Measurements from ENCODE around the gene CETP. TPM values are rescaled to one million over a fixed set of nuclear protein-coding genes. Genes with fewer than 3 reads are reported as not detected.

CETP gene
- polyA plus RNA-seq, 1 donor (not counting 4 experiments of a cell fraction or from before 2014, with no cell fraction given), result not detected

DNA sequence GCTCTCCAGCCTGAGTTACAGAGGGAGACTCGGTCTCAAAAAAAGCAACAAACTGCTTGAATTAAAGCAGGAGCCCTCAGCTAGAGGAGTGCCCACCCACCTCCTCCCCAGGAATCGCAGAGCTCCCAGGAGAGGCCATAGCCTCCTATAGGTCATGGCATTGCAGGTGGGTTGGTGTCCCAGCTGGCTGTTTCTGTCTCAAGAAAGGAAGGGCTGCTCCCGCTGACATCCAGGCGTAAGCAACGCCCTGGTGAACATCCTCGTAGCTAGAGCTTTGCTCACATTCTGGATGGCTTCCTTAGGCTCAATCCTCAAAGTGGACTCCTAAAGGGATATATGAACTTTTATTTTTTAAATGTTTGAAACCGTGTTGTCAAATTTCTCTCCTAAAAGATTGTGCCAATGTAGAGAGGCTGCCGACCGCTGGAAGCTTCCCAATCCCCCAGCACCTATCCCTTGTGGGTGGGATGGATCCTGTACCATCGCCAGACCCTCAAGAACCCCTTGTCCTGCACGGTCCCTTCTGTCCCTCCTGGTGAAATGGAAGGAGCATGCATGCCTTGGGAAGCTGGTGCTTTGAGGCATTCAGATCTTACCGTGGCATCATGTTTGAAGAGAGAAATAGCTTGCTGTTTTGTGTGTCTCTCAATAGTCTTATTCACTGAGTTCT is 33.5 kb downstream of the CETP start:
- no peak overlapping the region for H3K9ac ChIP-seq (ENCODE audit: control insufficient read depth, extremely low read depth, insufficient read depth, low read length)
- no peaks in the 10 kb centered on the region for H3K27me3 ChIP-seq (ENCODE audit: control insufficient read depth, extremely low read depth, insufficient read depth, low read length)
- peaks cover 33% of the 10 kb centered on the region for H3K4me1 ChIP-seq (ENCODE audit: control insufficient read depth, extremely low read depth, insufficient read depth, low read length)
- DNase-seq (ENCODE audit: low read depth, low spot score), result no peak
- H3K4me3 ChIP-seq (ENCODE audit: control insufficient read depth in 2 of 3, extremely low read depth in 1 of 3, insufficient read depth in 2 of 3, low read depth in 1 of 3, low read length in 3 of 3), result no peak overlapping the region
- TF ChIP-seq, protein P1, sequence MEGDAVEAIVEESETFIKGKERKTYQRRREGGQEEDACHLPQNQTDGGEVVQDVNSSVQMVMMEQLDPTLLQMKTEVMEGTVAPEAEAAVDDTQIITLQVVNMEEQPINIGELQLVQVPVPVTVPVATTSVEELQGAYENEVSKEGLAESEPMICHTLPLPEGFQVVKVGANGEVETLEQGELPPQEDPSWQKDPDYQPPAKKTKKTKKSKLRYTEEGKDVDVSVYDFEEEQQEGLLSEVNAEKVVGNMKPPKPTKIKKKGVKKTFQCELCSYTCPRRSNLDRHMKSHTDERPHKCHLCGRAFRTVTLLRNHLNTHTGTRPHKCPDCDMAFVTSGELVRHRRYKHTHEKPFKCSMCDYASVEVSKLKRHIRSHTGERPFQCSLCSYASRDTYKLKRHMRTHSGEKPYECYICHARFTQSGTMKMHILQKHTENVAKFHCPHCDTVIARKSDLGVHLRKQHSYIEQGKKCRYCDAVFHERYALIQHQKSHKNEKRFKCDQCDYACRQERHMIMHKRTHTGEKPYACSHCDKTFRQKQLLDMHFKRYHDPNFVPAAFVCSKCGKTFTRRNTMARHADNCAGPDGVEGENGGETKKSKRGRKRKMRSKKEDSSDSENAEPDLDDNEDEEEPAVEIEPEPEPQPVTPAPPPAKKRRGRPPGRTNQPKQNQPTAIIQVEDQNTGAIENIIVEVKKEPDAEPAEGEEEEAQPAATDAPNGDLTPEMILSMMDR (optimal IDR thresholded peaks at IDR 0.05 in 1 of 3, IDR thresholded peaks at IDR 0.05 in 1 of 3, conservative IDR thresholded peaks at IDR 0.05 in 1 of 3; ENCODE audit: extremely low read depth in 1 of 3, insufficient read depth in 2 of 3, low read length in 3 of 3), result no peak
- no peak for TF ChIP-seq EZH2 (IDR thresholded peaks at IDR 0.05; ENCODE audit: low read length)
- H3K4me2 ChIP-seq (ENCODE audit: control insufficient read depth, extremely low read depth, insufficient read depth, low read depth, low read length), result no peak overlapping the region
- no peaks in the 10 kb centered on the region for H4K20me1 ChIP-seq (ENCODE audit: control insufficient read depth, extremely low read depth, insufficient read depth, low read length)
- H3K9me1 ChIP-seq (ENCODE audit: control insufficient read depth, extremely low read depth, insufficient read depth, low read length), result peaks cover 3% of the 10 kb centered on the region
- peaks cover 7% of the 10 kb centered on the region for H3K79me2 ChIP-seq (ENCODE audit: control insufficient read depth, insufficient read depth, low read length)
- dilution Hi-C loops (cut with MboI; ENCODE audit: extremely low pct_ligation_motif_present, low sequenced_read_pairs), result no loop called here
- no peak for FAIRE-seq
- H3K27ac ChIP-seq (ENCODE audit: control insufficient read depth, insufficient read depth, low read length), result no peak overlapping the region
- H3K36me3 ChIP-seq (ENCODE audit: control insufficient read depth in 2 of 2, extremely low read depth in 1 of 2, insufficient read depth in 2 of 2, low read length in 2 of 2), result no peaks in the 10 kb centered on the region
- no peaks in the 10 kb centered on the region for H3K9me3 ChIP-seq (ENCODE audit: control insufficient read depth, low read depth, low read length)
- no peak overlapping the region for H2AFZ ChIP-seq (ENCODE audit: control insufficient read depth, low read length)

GRCh38 chr16:56997264-56997663 is 35.5 kb downstream of the CETP start:
- Histone ChIP-seq H3K4me1 (ENCODE audit: control insufficient read depth, extremely low read depth, insufficient read depth, low read length) (peaks cover 23% of the 10 kb centered on the region), H3K4me3 (ENCODE audit: control insufficient read depth in 2 of 3, extremely low read depth in 1 of 3, insufficient read depth in 2 of 3, low read depth in 1 of 3, low read length in 3 of 3) (no peak overlapping the region), H3K27me3 (ENCODE audit: control insufficient read depth, extremely low read depth, insufficient read depth, low read length) (no peaks in the 10 kb centered on the region), H3K36me3 (ENCODE audit: control insufficient read depth in 2 of 2, extremely low read depth in 1 of 2, insufficient read depth in 2 of 2, low read length in 2 of 2) (no peaks in the 10 kb centered on the region), H3K79me2 (ENCODE audit: control insufficient read depth, insufficient read depth, low read length) (no peaks in the 10 kb centered on the region), H3K9me3 (ENCODE audit: control insufficient read depth, low read depth, low read length) (no peaks in the 10 kb centered on the region), H3K9me1 (ENCODE audit: control insufficient read depth, extremely low read depth, insufficient read depth, low read length) (peaks cover 3% of the 10 kb centered on the region), H3K9ac (ENCODE audit: control insufficient read depth, extremely low read depth, insufficient read depth, low read length) (no peak overlapping the region), H3K4me2 (ENCODE audit: control insufficient read depth, extremely low read depth, insufficient read depth, low read depth, low read length) (no peak overlapping the region), H3K27ac (ENCODE audit: control insufficient read depth, insufficient read depth, low read length) (no peak overlapping the region), H2AFZ (ENCODE audit: control insufficient read depth, low read length) (no peak overlapping the region), H4K20me1 (ENCODE audit: control insufficient read depth, extremely low read depth, insufficient read depth, low read length) (no peaks in the 10 kb centered on the region)
- DNase-seq (ENCODE audit: low read depth, low spot score) (no peak), FAIRE-seq (no peak)
- dilution Hi-C loops (cut with MboI; ENCODE audit: extremely low pct_ligation_motif_present, low sequenced_read_pairs), result no loop called here
- no peak for TF ChIP-seq EZH2 (IDR thresholded peaks at IDR 0.05; ENCODE audit: low read length)
- TF ChIP-seq, protein P1 (optimal IDR thresholded peaks at IDR 0.05 in 1 of 3, IDR thresholded peaks at IDR 0.05 in 1 of 3, conservative IDR thresholded peaks at IDR 0.05 in 1 of 3; ENCODE audit: extremely low read depth in 1 of 3, insufficient read depth in 2 of 3, low read length in 3 of 3), result no peak
